Activated gamma-delta T cell treated with Interleukin-2 at 50 U/mL for 16 hours (primary cell): Measurements from ENCODE around the gene FAH.
A peak's percentile ranks its signal among the peaks of the same experiment; 100 is the strongest.
"Not testable (repeated sequence)": the region's sequence is repeated elsewhere in the genome, so short reads cannot be mapped to it uniquely, and the experiment has no call there.

Experiments used
- DNase-seq: peaks from one replicate; pipeline ENCODE4 v3.0.0-alpha.2; 2020

FAH gene

GRCh38 chr15:80152896-80153876, at the start of gene FAH:
Gene FAH (plus strand): TSS chr15:80152999. CDS start chr15:80153055, 56 bp downstream.
- DNase-seq: peak; percentile 29

- no peak for DNase-seq
These were observed 47.6 kb upstream of the FAH start for GRCh38 chr15:80105193-80105592.

- no peak for DNase-seq
These were observed 47.2 kb upstream of the FAH start for GRCh38 chr15:80105595-80105994.

- DNase-seq: no peak
These were observed 46.7 kb upstream of the FAH start for GRCh38 chr15:80106051-80106450.

- no peak for DNase-seq
These were observed 45.6 kb upstream of the FAH start for GRCh38 chr15:80107204-80107603.

GRCh38 chr15:80107774-80108173, 45.0 kb upstream of the FAH start:
- DNase-seq: no peak

GRCh38 chr15:80109388-80109787, 43.4 kb upstream of the FAH start:
- DNase-seq: no peak

- no peak for DNase-seq
These were observed 41.9 kb upstream of the FAH start for GRCh38 chr15:80110920-80111319.

GRCh38 chr15:80114114-80114513, 38.7 kb upstream of the FAH start:
- no peak for DNase-seq

- DNase-seq: no peak
These were observed 37.8 kb upstream of the FAH start for GRCh38 chr15:80115021-80115420.

- no peak for DNase-seq
These were observed 33.8 kb upstream of the FAH start for GRCh38 chr15:80118956-80119355.

GRCh38 chr15:80120636-80121035, 32.2 kb upstream of the FAH start:
- DNase-seq: no peak

- no peak for DNase-seq
These were observed 31.3 kb upstream of the FAH start for GRCh38 chr15:80121546-80121945.

GRCh38 chr15:80123034-80123433, 29.8 kb upstream of the FAH start:
- DNase-seq: no peak

GRCh38 chr15:80127253-80127652, 25.5 kb upstream of the FAH start:
- DNase-seq: not testable (repeated sequence)

- DNase-seq: no peak
These were observed 24.9 kb upstream of the FAH start for GRCh38 chr15:80127911-80128310.

- no peak for DNase-seq
These were observed 20.4 kb upstream of the FAH start for GRCh38 chr15:80132382-80132781.

GRCh38 chr15:80136854-80137253, 15.9 kb upstream of the FAH start:
- no peak for DNase-seq

- no peak for DNase-seq
These were observed 13.8 kb upstream of the FAH start for GRCh38 chr15:80138961-80139360.

GRCh38 chr15:80140909-80141308, 11.9 kb upstream of the FAH start:
- DNase-seq: no peak

- no peak for DNase-seq
These were observed 10.7 kb upstream of the FAH start for GRCh38 chr15:80141916-80142598.

GRCh38 chr15:80142646-80143045, 10.2 kb upstream of the FAH start:
- DNase-seq: no peak

GRCh38 chr15:80151148-80151547, 1.7 kb upstream of the FAH start:
- no peak for DNase-seq

GRCh38 chr15:80151576-80151975, 1.2 kb upstream of the FAH start:
- DNase-seq: no peak
